HL-60/S4 treated with phorbol 12-myristate 13-acetate at 8.2 ng/mL for 4 days and 3 days (cell line): ENCODE data around the gene ERVMER34-1.

ENCODE experiments used
- in situ Hi-C: fragments of 300-500 bp; cut with MboI; formaldehyde crosslinking; loops from 2 replicates; pipeline ENCODE4 v1.15.0; 2022; ENCODE audit warnings: low sequenced_read_pairs

ERVMER34-1 gene, protein sequence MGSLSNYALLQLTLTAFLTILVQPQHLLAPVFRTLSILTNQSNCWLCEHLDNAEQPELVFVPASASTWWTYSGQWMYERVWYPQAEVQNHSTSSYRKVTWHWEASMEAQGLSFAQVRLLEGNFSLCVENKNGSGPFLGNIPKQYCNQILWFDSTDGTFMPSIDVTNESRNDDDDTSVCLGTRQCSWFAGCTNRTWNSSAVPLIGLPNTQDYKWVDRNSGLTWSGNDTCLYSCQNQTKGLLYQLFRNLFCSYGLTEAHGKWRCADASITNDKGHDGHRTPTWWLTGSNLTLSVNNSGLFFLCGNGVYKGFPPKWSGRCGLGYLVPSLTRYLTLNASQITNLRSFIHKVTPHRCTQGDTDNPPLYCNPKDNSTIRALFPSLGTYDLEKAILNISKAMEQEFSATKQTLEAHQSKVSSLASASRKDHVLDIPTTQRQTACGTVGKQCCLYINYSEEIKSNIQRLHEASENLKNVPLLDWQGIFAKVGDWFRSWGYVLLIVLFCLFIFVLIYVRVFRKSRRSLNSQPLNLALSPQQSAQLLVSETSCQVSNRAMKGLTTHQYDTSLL

DNA sequence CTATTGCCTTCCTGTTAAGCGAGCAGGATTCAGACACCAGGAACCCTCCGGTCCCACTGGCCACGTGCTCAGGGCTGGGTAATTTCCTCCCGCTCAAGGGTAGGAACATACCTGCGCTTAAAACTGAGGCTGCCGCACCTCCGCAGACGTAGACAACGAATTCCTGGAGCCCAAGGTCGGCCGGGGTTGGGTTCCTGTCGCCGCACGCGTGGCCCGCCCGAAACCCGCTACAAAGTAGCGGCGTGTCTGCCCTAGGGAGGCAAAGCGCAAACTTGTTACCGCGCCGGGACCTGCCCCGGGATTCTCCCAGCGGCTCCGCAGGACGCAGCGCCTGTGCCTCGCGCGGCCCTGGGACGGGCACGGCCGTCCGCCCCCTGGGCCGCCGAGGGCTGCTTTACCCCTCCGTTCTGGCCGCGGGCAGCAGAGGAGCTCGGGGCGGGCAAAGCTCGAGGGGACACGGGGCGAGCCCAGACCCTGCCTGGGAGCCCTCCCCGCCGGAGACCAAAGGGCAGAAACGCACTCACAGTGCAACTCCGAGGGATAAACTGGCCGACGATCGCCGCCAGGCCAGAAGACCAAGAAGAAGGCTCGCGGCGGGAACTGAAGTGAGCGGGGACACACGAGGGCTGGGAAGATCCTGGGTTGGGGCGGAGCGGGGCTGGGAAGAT is at the start of gene ERVMER34-1:
TSS of gene ERVMER34-1 (minus strand) at position 607 of the 668 bp plus-strand sequence. CDS start 5,905 bp downstream, outside the sequence.
- in situ Hi-C loops, result no loop called here

DNA sequence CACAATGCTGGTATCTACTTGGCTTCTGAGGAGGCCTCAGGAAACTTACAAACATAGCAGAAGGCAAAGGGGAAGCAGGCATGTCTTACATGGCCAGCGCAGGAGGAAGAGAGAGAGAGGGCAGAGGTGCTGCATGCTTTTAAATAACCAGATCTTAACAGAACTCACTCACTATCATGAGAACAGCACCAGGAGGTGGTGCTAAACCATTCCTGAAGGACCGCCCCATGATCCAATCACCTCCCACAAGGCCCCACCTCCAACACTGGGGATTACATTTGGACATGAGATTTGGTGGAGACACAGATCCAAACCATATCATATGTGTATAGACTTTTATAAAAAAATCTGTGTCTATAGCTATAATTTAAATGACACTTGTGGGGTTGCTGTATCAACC is 48.6 kb upstream of the ERVMER34-1 start:
- in situ Hi-C loops, result no loop called here

DNA sequence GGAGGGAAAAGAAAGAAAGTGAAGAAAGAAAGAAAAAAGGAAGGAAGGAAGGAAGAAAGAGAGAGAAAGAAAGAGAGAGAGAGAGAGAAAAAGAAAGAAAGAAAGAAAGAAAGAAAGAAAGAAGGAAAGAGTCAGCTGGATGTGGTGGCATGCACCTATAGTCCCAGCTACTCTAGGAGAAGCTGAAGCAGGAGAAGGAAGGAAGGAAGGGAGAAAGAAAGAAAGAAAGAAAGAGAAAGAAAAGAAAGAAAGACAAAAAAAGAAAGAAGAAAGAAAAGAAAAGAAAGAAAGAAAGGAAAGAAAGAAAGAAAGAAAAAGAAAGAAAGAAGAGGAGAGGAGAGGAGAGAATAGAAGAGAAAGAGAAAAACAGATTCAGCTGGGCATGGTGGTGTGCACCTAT is 44.3 kb upstream of the ERVMER34-1 start:
- in situ Hi-C loops, result no loop called here

DNA sequence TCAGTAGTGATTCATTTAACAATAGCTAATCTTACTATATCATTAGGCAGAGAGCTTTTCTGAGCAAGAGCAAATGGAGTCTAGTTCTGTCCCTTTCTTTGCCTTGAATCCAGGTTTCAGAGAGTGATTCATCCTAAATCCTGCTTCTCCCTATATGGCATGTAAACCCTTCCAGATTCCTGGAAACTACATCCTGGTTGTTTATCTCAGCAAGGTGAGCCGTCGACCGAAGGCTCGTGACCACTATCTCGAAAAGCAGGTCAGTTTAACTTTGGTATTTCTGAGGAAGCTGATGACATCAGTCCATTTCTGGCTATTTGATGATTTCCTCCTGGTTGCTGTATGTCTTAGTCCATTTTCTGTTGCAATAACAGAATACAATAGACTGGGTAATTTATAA is 40.7 kb upstream of the ERVMER34-1 start:
- in situ Hi-C loops, result no loop called here

DNA sequence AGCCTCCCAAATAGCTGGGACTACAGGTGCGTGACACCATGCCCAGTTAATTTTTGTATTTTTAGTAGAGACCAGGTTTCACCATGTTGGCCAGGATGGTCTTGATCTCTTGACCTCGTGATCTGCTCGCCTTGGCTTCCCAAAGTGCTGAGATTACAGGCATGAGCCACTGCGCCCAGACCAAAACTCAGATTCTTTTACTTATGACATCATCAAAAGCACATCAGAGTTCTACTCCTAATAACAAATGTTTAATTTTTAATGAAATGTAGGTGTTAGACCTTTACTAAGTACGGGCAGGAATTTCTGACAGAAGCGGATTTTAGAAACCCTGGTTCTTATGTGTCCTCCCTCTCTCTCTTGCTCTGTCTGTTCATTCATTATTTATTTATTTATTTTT is 38.5 kb upstream of the ERVMER34-1 start:
- in situ Hi-C loops, result no loop called here

DNA sequence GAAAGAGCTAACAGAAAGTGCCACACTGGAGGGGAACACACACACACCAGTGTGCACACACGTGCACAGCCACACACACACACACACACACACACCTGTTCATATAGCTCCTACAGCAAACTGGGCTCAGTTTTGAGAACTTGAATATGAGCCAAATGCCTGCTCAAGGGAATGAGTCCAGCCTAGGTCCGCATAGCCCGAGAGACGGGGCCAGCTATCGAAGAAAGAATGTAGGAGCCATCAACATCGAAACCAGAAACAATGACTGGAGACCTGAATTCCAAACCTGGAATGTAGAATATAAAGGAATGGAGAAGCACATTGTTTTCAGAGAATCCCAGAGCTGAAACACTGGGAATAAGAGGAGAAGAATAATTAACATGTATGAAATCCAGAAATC is 37.6 kb upstream of the ERVMER34-1 start:
- in situ Hi-C loops, result no loop called here

DNA sequence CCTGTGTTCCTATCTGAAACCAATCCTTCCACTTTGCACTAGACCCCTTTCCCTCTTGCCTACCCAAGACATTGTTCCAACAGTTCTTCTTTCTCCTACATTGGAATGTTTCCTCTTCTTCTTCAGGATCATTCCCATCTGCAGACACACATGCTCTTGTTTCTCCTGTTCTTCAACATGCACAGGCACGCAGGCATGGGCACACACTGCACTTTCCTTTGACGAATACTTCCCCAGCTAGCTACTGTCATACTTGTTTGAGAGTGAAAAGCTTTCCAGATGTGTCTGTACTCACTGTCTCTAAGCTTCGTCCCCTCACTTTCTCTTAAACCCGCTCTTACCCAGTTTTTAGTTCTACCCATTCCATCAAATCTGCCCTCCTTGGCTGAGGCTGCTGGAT is 31.8 kb upstream of the ERVMER34-1 start:
- in situ Hi-C loops, result no loop called here

DNA sequence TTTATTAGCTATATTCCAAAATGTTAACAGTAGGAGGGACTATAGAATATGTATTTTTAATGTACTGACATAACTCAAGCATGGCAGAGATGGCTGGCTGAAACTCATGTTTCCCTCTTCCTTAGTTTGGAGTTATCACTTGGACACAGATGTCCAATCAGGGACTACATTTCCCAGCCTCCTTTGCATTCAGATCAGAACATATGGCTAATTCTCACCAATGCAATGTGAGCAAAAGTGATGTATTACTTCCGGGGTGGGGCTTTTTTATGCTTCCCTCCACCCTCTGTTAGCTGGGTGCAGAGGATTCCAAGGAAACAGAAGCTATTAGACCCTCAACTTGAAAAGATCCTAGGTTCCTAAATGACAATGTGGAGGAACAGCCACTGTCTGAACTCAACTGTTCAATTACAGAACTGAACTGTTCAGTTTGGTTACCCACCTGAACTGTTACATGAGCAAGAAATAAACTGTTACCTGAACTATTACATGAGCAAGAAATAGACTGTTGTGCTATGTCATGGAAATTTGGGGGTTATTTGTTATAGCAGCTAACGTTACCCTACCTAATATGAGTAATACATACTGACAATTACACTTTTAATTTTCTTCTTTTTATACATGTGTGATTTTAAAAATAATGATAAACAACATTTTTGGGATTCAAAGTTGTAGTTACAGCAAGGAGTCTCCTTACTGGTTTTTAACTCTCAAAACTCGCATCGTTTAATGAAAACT is 29.6 kb upstream of the ERVMER34-1 start:
- in situ Hi-C loops, result no loop called here

DNA sequence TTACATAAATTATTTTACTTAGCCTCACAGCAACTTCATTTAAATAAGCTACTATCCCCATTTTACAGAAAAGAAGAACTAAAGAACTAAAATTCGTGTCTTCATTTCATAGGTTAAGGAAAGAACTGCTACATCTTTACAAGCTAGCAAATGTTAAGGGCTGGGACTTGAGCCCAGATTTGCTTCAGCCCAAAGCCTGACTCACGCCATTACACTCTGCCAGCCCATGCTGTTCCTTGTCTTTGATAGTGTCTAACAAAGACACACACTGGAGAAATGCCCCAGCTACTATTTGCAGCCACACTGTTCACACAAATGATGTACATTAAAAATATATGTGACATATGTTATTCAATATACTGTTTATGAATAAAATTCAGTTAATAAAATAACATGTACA is 29.0 kb upstream of the ERVMER34-1 start:
- in situ Hi-C loops, result no loop called here

DNA sequence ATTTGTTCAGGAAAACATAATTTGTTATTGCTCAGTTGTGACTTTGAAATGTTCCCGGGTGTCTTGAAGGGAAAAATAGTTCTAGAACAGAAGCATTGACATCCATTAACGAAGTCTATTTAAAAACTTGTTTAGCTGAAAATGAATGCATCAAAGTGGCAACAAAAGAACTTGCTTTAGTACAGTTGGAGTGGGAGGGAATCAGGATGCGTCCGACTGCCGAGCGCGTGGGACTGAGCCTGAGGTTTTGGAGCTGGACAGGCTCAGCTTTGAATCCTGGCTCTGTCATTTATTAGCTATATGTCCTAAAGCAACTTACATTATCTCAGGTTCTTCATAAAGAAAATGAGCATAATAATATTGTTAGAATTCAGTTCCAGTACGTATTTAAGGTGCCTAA is 9.0 kb upstream of the ERVMER34-1 start:
- in situ Hi-C loops, result no loop called here

DNA sequence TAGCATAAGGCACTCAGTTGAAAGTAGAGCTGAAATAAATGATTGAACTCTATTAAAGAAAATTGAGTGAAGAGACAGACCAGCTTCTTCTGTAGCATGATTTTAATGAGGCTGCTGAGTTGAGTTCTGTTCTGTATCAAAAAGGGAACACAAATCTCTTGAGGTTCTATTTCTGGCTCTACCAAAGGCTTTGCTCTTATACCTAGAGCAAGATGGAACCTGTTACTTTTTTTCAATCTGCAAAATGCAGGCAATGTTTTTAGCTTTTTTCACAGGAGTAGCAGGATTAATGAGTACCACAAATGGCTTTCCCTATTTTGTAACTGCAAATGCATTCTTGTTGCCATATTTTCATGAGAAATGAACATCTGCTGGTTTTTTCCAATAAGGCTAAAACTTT is 4.2 kb upstream of the ERVMER34-1 start:
- in situ Hi-C loops, result no loop called here

DNA sequence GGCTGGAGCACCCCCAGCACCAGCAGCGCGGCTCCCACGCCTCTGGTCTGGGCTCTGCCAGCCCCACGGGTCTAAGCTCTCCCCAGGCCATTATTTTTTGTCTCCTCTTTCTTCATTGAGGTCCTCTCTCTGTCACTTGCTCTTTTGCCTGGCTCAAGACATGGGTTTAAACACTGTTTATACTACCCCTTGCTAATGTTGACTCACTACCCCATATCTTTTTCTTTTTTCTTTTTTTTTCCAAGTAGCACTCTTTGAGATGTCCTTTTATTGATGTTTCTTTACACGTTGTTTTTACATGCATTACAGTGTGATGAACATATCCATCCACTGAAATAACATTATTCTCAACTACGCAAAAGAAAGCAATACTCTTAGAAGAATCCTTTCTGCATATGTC is 1.7 kb upstream of the ERVMER34-1 start:
- in situ Hi-C loops, result no loop called here

DNA sequence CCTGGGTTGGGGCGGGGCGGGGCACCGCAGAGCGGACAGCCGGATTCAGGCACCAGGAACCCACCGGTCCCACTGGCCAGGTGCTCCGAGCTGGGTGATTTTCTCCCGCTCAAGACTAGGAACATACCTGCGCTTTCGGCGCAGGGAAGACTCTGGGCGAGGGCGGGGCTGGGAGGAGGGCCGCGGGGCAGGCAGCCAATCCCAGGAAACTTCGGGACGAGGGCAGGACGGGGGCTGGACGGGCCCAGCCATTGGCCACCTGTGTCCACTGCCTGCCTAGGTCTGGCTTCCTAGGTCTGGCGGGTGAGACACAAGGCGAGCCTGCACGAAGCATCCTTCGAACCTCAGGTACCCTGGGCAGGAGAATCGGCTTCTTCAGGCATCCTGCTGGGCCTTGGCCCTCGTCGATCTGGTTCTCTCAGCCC is 274 bp upstream of the ERVMER34-1 start:
- in situ Hi-C loops, result no loop called here

DNA sequence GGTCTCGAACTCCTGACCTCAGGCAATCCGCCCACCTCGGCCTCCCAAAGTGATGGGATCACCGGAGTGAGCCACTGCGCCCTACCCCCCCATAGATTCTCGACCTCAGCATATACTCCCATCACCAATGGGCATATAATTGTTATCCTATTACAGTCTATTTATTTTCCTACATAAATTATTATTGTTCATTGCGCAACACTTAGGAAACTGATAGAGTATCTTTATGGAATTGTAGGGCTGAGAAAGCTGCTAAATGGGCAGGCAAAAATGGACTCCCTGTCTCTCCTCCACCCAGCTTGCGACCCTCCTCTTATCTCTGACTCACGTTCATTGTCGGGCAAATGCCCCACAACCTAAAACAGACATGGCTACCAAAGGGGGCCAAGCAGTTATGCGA is 1.0 kb downstream of the ERVMER34-1 start:
- in situ Hi-C loops, result no loop called here

DNA sequence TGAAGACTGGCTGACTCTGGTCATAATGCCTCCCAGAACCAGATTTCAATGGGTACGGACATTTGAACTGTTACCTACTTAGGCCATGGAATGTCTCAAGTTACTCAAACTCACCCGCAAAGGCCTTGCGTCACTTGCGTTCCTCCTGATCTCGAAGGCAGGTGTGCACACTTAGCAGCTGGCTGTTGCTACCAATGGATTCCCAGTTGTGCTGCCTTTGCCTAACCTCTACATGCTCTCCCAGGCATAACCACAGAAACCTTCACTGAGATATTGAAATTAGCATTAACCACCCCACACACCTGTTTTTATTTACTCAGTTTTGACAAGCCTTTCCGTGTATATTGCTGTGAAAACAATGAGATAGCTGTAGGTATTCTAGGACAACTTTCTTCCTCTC is 2.8 kb downstream of the ERVMER34-1 start:
- in situ Hi-C loops, result no loop called here

DNA sequence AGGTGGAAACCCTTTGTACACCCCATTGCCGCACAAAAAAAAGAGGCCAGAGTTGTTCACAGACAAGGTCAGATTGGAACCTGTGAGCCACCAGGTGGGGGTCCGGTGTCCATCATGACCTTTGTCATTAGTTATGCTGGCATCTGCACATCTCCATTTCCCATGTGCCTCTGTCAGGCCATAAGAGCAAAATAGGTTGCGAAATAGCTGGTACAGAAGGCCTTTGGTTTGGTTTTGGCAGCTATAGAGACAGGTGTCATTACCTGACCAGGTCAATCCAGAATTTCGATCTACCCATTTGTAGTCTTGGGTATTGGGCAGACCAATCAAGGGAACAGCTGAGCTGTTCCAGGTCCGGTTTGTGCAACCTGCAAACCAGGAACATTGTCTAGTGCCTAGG is 6.6 kb downstream of the ERVMER34-1 start:
- in situ Hi-C loops, result no loop called here

DNA sequence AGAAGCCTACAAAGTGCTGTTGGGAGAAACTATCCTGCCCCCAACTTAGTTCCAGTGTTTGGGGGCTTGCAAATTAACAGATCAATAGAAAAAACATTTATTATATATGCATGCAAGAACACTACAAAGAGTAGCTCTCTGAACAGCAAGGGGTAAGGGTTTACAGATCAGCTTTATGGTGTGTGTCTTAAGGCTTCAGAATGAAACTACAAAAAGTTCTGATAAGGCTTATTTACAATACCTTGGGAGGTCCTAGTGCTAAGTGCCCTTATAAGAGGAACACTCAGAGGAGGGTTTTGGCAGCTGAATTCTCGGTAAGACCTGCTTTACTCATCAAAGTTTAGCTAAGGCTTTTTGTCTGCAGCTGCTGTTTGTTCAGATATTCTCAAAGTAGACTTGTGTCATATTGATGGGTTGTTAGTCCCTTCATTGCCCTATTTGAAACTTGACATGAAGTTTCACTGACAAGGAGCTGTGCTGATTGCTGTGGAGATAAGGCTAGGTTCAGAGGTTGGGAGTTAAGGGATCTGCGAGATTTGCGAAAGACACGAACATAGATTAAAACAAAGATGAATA is 7.7 kb downstream of the ERVMER34-1 start:
- in situ Hi-C loops, result no loop called here

DNA sequence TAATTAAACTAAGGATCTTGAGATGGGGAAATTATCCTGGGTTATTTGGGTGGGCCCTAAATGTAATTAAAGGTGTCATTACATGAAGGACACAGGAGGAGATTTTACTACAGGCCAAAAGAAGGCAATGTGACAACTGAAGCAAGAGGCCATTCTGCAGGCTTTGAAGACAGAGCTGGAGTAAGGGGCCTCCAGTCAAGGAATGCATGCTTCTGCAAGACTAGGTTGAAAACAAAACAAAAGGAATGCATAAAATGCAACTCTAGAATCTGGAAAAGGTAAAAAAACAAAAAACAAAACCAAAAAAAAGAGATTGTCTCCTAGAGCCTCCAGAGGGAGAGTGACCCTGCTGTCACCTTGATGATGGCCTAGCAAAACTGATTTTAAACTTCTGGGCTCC is 21.6 kb downstream of the ERVMER34-1 start:
- in situ Hi-C loops, result no loop called here

DNA sequence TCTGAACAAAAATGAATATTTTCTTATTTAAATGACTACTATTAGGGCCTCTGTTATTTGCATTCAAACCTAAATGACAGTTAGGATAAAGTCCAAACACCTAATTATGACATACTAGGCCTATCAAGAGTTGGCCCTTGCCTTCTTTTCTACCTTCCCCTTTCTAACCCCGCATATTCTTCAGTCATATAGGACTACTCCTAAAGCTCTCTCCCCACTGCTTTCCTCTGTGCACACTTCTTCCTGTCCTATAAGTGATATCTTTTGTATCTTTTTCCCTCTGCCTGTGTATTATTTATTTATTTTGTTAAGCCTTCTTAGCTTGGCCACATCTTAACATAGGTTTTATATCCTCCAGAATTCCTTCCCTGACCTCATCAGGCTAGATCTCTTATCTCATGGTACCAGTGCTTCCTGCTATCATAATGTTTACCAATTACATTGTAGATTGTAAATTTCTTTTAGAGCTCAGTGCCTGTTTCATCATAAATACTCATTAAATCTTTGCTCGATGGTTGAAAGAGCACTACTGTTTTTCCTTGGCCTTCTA is 22.5 kb downstream of the ERVMER34-1 start:
- in situ Hi-C loops, result no loop called here

DNA sequence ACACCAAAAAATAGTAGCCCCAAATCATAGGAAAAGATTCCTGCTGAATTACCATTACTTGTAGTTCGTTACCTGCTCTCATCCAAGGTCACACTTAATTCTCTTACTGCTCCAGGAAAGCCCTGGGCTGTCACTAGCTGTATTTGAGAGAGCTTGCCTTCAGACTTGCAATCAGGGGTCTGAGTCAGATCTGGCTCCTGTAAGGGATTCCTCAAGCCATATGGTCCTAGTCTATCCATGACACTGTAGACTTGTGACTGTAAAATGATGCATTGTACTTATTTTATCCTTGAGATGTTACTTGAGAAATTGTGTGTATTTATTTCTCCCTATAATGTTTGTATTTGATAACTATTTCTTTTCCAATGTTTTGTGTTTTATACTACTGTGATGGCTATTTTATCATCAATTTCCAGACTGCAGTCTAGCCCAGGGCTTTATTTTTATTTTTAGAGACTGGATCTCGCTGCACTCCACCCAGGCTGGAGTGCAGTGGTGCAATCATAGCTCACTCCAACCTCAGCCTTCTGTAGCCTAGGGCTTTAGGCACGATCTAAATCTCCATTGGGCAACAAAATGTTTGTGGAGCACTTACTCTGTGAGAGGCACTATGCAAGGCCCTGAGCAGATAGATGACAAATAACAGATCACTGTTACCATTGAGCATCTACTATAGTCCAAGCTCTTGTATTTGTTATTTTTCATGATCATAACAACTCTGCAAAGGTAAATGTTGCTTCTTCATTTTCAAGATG is 24.2 kb downstream of the ERVMER34-1 start:
- in situ Hi-C loops, result no loop called here
